SK-N-SH (cell line): ENCODE data around the gene CNN2. TPM values are rescaled to one million over a fixed set of nuclear protein-coding genes. Genes with fewer than 3 reads are reported as not detected.

Experiments used
- CTCF ChIA-PET: fragments of 300-600, 350-600 bp; formaldehyde crosslinking; extraction: SDS; loops from one replicate; lab custom pipeline; 2021; lab: Yijun Ruan, JAX
- POLR2A ChIA-PET: fragments of 350-600 bp; sonication (Branson Sonifier 250); formaldehyde crosslinking; extraction: SDS; loops from one replicate; lab custom pipeline; 2020; ENCODE audit warnings: antibody characterized with exemption, inconsistent platforms; lab: Yijun Ruan, JAX
- DNase-seq: peaks from one replicate; pipeline ENCODE4 v3.0.0; 2012
- H2AFZ ChIP-seq: fragments of 200-600 bp; sonication (generic); 2 replicates; pipeline ENCODE4 v1.8.1; 2016; ENCODE audit warnings: antibody characterized with exemption, mild to moderate bottlenecking, low read depth
- H3F3A ChIP-seq: fragments of 200-600 bp; sonication (generic); replicated peaks from 2 replicates; pipeline ENCODE3; 2016; ENCODE audit warnings: antibody characterized with exemption, mild to moderate bottlenecking; ENCODE audit not compliant: insufficient read depth
- H3K27ac ChIP-seq, 2 experiments: fragments of 200-500 bp in 1 of 2; fragments of 200-600 bp in 1 of 2; sonication (Bioruptor generic) in 1 of 2; sonication (generic), shearing (Covaris generic) in 1 of 2; 2 replicates each; pipeline versions ENCODE4 v1.5.1 to v1.6.1; 2014 to 2016; ENCODE audit warnings: low read depth in 2 of 2, inconsistent platforms in 1 of 2, low read length in 1 of 2, mild to moderate bottlenecking in 1 of 2, mixed read lengths in 1 of 2
- H3K27me3 ChIP-seq: fragments of 200-600 bp; sonication (generic), shearing (Covaris generic); 2 replicates; pipeline ENCODE4 v1.6.1; 2016; ENCODE audit warnings: mixed run types; ENCODE audit not compliant: insufficient read depth
- H3K36me3 ChIP-seq, 2 experiments: fragments of 200-500 bp in 1 of 2; fragments of 200-600 bp in 1 of 2; sonication (Bioruptor generic) in 1 of 2; sonication (generic) in 1 of 2; replicated peaks in 1 of 2; 2 replicates each; pipeline versions ENCODE3 to v1.5.1; 2014 to 2016; ENCODE audit warnings: low read length in 1 of 2, mild to moderate bottlenecking in 1 of 2; ENCODE audit not compliant: insufficient read depth in 2 of 2, control insufficient read depth in 1 of 2
- H3K4me1 ChIP-seq, 2 experiments: fragments of 200-500 bp in 1 of 2; fragments of 200-600 bp in 1 of 2; sonication (Bioruptor generic) in 1 of 2; sonication (generic), shearing (Covaris generic) in 1 of 2; 2 replicates each; pipeline versions ENCODE4 v1.5.1 to v1.6.1; 2014 to 2016; ENCODE audit warnings: low read depth in 1 of 2, low read length in 1 of 2, mixed run types in 1 of 2; ENCODE audit not compliant: insufficient read depth in 2 of 2, control insufficient read depth in 1 of 2
- H3K4me2 ChIP-seq: fragments of 200-600 bp; sonication (generic), shearing (Covaris generic); 2 replicates; pipeline ENCODE4 v1.6.1; 2017; ENCODE audit warnings: mixed run types
- H3K4me3 ChIP-seq, 2 experiments: fragments of 200-500 bp in 1 of 2; fragments of 200-600 bp in 1 of 2; sonication (Bioruptor generic) in 1 of 2; sonication (generic), shearing (Covaris generic) in 1 of 2; 2 replicates each; pipeline versions ENCODE4 v1.5.1 to v1.8.1; 2014 to 2016; ENCODE audit warnings: low read depth in 2 of 2, inconsistent platforms in 1 of 2, low read length in 1 of 2, mild to moderate bottlenecking in 1 of 2, mixed read lengths in 1 of 2, moderate library complexity in 1 of 2
- H3K79me2 ChIP-seq: fragments of 200-600 bp; sonication (generic); 2 replicates; pipeline ENCODE4 v1.8.1; 2017; ENCODE audit warnings: mild to moderate bottlenecking; ENCODE audit not compliant: insufficient read depth
- H3K9ac ChIP-seq: fragments of 200-600 bp; sonication (generic); 2 replicates; pipeline ENCODE4 v1.6.1; 2017; ENCODE audit warnings: mixed run types
- H3K9me2 ChIP-seq: fragments of 200-600 bp; sonication (generic); 2 replicates; pipeline ENCODE4 v1.6.1; 2017; ENCODE audit warnings: mixed run types
- H3K9me3 ChIP-seq: fragments of 200-600 bp; sonication (generic); 2 replicates; pipeline ENCODE4 v1.6.1; 2017; ENCODE audit warnings: mixed run types, mild to moderate bottlenecking, moderate library complexity
- H4K20me1 ChIP-seq: fragments of 200-600 bp; sonication (generic); 2 replicates; pipeline ENCODE4 v1.6.1; 2017; ENCODE audit warnings: mild to moderate bottlenecking, mixed run types; ENCODE audit not compliant: insufficient read depth
- CTCF ChIP-seq: fragments of 200-600 bp; sonication (generic); IDR thresholded peaks from 2 replicates; pipeline ENCODE4 v1.6.1; 2017; ENCODE audit warnings: antibody characterized with exemption, mild to moderate bottlenecking, moderate library complexity
- ELF1 ChIP-seq: IDR thresholded peaks from 2 replicates; pipeline ENCODE4 v1.4.0; 2012
- EZH2phosphoT487 ChIP-seq: fragments of 200-600 bp; sonication (generic); IDR thresholded peaks from 2 replicates; pipeline ENCODE4 v1.6.1; 2017; ENCODE audit warnings: low read depth, mixed run types, mild to moderate bottlenecking, antibody characterized with exemption, moderate library complexity, borderline replicate concordance
- FOSL2 ChIP-seq: IDR thresholded peaks from 2 replicates; pipeline ENCODE4 v1.4.0; 2012; ENCODE audit warnings: low read depth, mild to moderate bottlenecking, moderate library complexity, borderline replicate concordance
- FOXM1 ChIP-seq: IDR thresholded peaks from 2 replicates; pipeline ENCODE4 v1.4.0; 2012; ENCODE audit warnings: low read depth, mild to moderate bottlenecking
- GATA2 ChIP-seq: sonication (generic); formaldehyde crosslinking; IDR thresholded peaks from 2 replicates; pipeline ENCODE4 v1.5.0; 2020; ENCODE audit warnings: mild to moderate bottlenecking, missing genetic modification reagents
- NFIC ChIP-seq: IDR thresholded peaks from 2 replicates; pipeline ENCODE4 v1.4.0; 2012; ENCODE audit warnings: borderline replicate concordance
- RFX5 ChIP-seq: IDR thresholded peaks from 2 replicates; pipeline ENCODE4 v1.6.1; 2012; ENCODE audit warnings: mild to moderate bottlenecking, improper control_type of control experiment, low read length
- RXRA ChIP-seq: IDR thresholded peaks from 2 replicates; pipeline ENCODE4 v1.4.0; 2012; ENCODE audit warnings: low read depth, mild to moderate bottlenecking, borderline replicate concordance
- SIN3A ChIP-seq: IDR thresholded peaks from 2 replicates; pipeline ENCODE4 v1.6.1; 2012; ENCODE audit warnings: low read depth, mild to moderate bottlenecking, low read length, moderate library complexity, borderline replicate concordance
- TAF1 ChIP-seq: IDR thresholded peaks from 2 replicates; pipeline ENCODE4 v1.6.1; 2012; ENCODE audit warnings: low read depth, mild to moderate bottlenecking, low read length, moderate library complexity, borderline replicate concordance
- TCF12 ChIP-seq: IDR thresholded peaks from 2 replicates; pipeline ENCODE4 v1.4.0; 2012
- TEAD4 ChIP-seq: IDR thresholded peaks from 2 replicates; pipeline ENCODE4 v1.4.0; 2012; ENCODE audit warnings: mild to moderate bottlenecking, borderline replicate concordance; ENCODE audit not compliant: insufficient read depth
- USF2 ChIP-seq: fragments of 150-350 bp; IDR thresholded peaks from 2 replicates; pipeline ENCODE4 v1.6.1; 2017; ENCODE audit warnings: antibody characterized with exemption, low read length, low read depth, borderline replicate concordance
- YY1 ChIP-seq: IDR thresholded peaks from 2 replicates; pipeline ENCODE4 v1.4.0; 2012; ENCODE audit warnings: low read depth, mild to moderate bottlenecking
- WGBS: methylation state at CpG from one replicate; pipeline ENCODE4 v1.1.6; 2017; ENCODE audit warnings: low lambda C conversion rate; 5-methylcytosine and 5-hydroxymethylcytosine counted together
- polyA plus RNA-seq, 3 experiments: library from polyadenylated mRNA; depleted of rRNA; stranded (reverse); fragments of >200 nt; gene quantifications; 2 replicates each; pipeline ENCODE4 v1.2.3, GENCODE V29; 2012
- TF ChIP-seq, protein P1 (sequence below): IDR thresholded peaks from 2 replicates; pipeline ENCODE4 v1.4.0; 2012; ENCODE audit warnings: low read depth, borderline replicate concordance
- TF ChIP-seq, protein P2 (sequence below): IDR thresholded peaks from 2 replicates; pipeline ENCODE4 v1.4.0; 2012; ENCODE audit warnings: low read depth, borderline replicate concordance
- TF ChIP-seq, protein P3 (sequence below): fragments of 150-350 bp; IDR thresholded peaks from 2 replicates; pipeline ENCODE4 v1.6.1; 2016; ENCODE audit warnings: mild to moderate bottlenecking, low read depth, low read length

Gene CNN2
- polyA plus RNA-seq, 1 of the 3 experiments (the other 2 are of a cell fraction), result 279 TPM

- DNase-seq, result peak; percentile 65
Observed at GRCh38 chr19:1003283-1003682, 23.1 kb upstream of the CNN2 start.

DNA sequence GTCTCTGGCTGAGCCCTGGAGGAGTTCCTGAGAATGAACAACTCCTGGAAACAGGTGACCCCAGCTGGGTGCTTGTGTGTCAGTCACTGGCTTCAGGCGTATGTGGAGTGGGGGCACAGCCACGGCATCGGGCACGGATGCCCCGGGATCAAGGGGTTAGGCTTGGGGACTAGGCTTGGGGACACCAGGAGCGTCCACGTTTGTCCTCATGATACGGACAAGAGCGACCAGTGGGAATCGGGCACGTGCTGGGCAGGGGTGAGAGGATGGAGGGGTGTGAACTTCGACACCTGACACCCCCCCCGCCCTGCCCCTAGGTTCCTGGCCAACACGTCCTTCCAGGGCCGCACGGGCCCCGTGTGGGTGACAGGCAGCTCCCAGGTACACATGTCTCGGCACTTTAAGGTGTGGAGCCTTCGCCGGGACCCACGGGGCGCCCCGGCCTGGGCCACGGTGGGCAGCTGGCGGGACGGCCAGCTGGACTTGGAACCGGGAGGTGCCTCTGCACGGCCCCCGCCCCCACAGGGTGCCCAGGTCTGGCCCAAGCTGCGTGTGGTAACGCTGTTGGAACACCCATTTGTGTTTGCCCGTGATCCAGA lies 22.1 kb upstream of the CNN2 start:
- H3K9me2 ChIP-seq, result no peaks in the 10 kb centered on the region
- WGBS, result 0% methylated on average over 1 of the region's 32 CpGs
- peaks cover 0 to 4% of the 10 kb centered on the region in 2 experiments; a peak in 1 of 4 replicates for H3K4me1 ChIP-seq
- peaks cover 0 to 6% of the 10 kb centered on the region in 2 experiments for H3K36me3 ChIP-seq
- no peaks in the 10 kb centered on the region for H3K9me3 ChIP-seq
- ChIA-PET CTCF (interaction anchor here (0.7 to 2.3 kb wide), 6 partner anchors 9 to 708 kb away, joined by 3 to 6 read pairs (median 4); partner anchors contain the start of gene WDR18), POLR2A (no interaction called here)
- H3K27ac ChIP-seq, result no peak overlapping the region
- TF ChIP-seq SIN3A, result no peak
- no peak for TF ChIP-seq ELF1
- no peak for TF ChIP-seq YY1
- no peak for TF ChIP-seq FOSL2
- no peak for TF ChIP-seq USF2
- no peak for TF ChIP-seq NFIC
- TF ChIP-seq RFX5, result no peak
- TF ChIP-seq CTCF, result no peak
- TF ChIP-seq TAF1, result no peak
- TF ChIP-seq, protein P1, sequence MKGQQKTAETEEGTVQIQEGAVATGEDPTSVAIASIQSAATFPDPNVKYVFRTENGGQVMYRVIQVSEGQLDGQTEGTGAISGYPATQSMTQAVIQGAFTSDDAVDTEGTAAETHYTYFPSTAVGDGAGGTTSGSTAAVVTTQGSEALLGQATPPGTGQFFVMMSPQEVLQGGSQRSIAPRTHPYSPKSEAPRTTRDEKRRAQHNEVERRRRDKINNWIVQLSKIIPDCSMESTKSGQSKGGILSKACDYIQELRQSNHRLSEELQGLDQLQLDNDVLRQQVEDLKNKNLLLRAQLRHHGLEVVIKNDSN, result no peak
- no peak for TF ChIP-seq TCF12
- TF ChIP-seq RXRA, result no peak
- no peak overlapping the region for H3K4me2 ChIP-seq
- H3K9ac ChIP-seq, result no peak overlapping the region
- H3F3A ChIP-seq, result peaks cover 19% of the 10 kb centered on the region
- no peak overlapping the region for H2AFZ ChIP-seq
- H3K79me2 ChIP-seq, result no peaks in the 10 kb centered on the region
- no peak overlapping the region for H3K4me3 ChIP-seq
- no peak for DNase-seq
- H4K20me1 ChIP-seq, result no peaks in the 10 kb centered on the region
- peaks cover 25% of the 10 kb centered on the region for H3K27me3 ChIP-seq

More at GRCh38 chr19:1003283-1003682, 23.1 kb upstream of the CNN2 start:
- H3K4me3 ChIP-seq, result no peak overlapping the region
- H3F3A ChIP-seq, result peaks cover 21% of the 10 kb centered on the region
- H3K4me2 ChIP-seq, result no peak overlapping the region
- no peak overlapping the region for H2AFZ ChIP-seq
- H3K9me3 ChIP-seq, result no peaks in the 10 kb centered on the region
- no CpG with 5 or more reads among the region's 37 CpGs for WGBS
- H3K4me1 ChIP-seq, result peaks cover 0 to 4% of the 10 kb centered on the region in 2 experiments; a peak in 1 of 4 replicates
- TF ChIP-seq EZH2phosphoT487, result no peak
- TF ChIP-seq, protein P2, sequence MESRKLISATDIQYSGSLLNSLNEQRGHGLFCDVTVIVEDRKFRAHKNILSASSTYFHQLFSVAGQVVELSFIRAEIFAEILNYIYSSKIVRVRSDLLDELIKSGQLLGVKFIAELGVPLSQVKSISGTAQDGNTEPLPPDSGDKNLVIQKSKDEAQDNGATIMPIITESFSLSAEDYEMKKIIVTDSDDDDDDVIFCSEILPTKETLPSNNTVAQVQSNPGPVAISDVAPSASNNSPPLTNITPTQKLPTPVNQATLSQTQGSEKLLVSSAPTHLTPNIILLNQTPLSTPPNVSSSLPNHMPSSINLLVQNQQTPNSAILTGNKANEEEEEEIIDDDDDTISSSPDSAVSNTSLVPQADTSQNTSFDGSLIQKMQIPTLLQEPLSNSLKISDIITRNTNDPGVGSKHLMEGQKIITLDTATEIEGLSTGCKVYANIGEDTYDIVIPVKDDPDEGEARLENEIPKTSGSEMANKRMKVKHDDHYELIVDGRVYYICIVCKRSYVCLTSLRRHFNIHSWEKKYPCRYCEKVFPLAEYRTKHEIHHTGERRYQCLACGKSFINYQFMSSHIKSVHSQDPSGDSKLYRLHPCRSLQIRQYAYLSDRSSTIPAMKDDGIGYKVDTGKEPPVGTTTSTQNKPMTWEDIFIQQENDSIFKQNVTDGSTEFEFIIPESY, result no peak
- TF ChIP-seq, protein P3, sequence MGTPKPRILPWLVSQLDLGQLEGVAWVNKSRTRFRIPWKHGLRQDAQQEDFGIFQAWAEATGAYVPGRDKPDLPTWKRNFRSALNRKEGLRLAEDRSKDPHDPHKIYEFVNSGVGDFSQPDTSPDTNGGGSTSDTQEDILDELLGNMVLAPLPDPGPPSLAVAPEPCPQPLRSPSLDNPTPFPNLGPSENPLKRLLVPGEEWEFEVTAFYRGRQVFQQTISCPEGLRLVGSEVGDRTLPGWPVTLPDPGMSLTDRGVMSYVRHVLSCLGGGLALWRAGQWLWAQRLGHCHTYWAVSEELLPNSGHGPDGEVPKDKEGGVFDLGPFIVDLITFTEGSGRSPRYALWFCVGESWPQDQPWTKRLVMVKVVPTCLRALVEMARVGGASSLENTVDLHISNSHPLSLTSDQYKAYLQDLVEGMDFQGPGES, result no peak
- TF ChIP-seq RFX5, result no peak
- no peak for TF ChIP-seq FOXM1
- TF ChIP-seq RXRA, result no peak
- no peak for TF ChIP-seq TEAD4
- TF ChIP-seq GATA2, result no peak
- H3K9ac ChIP-seq, result no peak overlapping the region
- no peaks in the 10 kb centered on the region for H3K36me3 ChIP-seq
- CTCF ChIA-PET, result interaction anchor here (0.9 to 2.0 kb wide), 4 partner anchors 8 to 354 kb away, joined by 3 to 6 read pairs (median 4); partner anchors contain the start of gene WDR18
- POLR2A ChIA-PET, result no interaction called here
- H3K27me3 ChIP-seq, result peaks cover 35% of the 10 kb centered on the region
- H4K20me1 ChIP-seq, result no peaks in the 10 kb centered on the region
- H3K79me2 ChIP-seq, result no peaks in the 10 kb centered on the region
- H3K9me2 ChIP-seq, result no peaks in the 10 kb centered on the region
- H3K27ac ChIP-seq, result no peak overlapping the region
